ENCODE results near the gene NCAM2.

DNA sequence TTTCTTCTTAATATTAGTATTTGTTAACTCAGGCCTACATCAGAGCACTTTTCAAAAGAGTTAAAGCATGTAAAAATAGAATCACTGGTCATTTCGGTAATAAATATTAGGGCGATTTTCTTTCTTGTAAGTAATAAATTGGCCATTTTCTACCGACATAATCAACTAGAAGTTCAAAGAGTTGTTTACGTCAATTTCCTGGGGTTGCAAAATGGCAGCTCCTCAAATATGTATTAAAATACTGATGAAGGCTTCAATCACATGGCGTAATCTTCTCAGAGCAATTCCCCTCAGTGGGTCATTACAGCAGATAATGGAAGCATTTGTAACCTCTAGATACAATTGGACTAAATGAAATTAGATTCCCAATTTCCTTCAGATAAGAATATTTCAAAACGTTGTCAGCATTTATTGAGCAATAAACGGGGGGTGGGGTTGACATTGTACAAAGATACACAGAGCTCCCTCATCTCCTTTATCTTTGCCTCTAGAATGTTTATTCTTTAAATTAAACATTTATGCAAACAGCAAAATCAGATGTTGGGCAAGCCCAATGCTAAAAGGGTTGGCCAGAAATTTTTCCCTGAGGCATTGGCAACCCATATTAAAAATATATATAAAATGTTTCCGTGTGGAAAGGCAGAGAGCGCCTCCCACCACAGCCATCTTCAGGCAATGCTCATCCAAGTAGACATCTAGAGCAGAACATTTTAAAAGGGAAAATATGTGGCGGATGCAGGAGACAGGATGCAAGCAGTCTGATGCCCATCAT lies 240.6 kb downstream of the NCAM2 start:
- TF ChIP-seq TAF1 (IDR thresholded peaks at IDR 0.05; ENCODE audit: low read depth) (no peak), EP300 (IDR thresholded peaks at IDR 0.05; ENCODE audit: borderline replicate concordance) (no peak), EGR1 (IDR thresholded peaks at IDR 0.05) (no peak), RAD21 (IDR thresholded peaks at IDR 0.05; ENCODE audit: low read depth) (no peak), CREB1 (IDR thresholded peaks at IDR 0.05; ENCODE audit: low read depth) (no peak), YY1 (IDR thresholded peaks at IDR 0.05; ENCODE audit: low read depth) (no peak), ZBTB7A (IDR thresholded peaks at IDR 0.05; ENCODE audit: low read depth) (no peak), TCF12 (IDR thresholded peaks at IDR 0.05; ENCODE audit: low read depth) (no peak), NFIC (IDR thresholded peaks at IDR 0.05) (no peak), TEAD4 (IDR thresholded peaks at IDR 0.05) (no peak)
- TF ChIP-seq, protein P1, sequence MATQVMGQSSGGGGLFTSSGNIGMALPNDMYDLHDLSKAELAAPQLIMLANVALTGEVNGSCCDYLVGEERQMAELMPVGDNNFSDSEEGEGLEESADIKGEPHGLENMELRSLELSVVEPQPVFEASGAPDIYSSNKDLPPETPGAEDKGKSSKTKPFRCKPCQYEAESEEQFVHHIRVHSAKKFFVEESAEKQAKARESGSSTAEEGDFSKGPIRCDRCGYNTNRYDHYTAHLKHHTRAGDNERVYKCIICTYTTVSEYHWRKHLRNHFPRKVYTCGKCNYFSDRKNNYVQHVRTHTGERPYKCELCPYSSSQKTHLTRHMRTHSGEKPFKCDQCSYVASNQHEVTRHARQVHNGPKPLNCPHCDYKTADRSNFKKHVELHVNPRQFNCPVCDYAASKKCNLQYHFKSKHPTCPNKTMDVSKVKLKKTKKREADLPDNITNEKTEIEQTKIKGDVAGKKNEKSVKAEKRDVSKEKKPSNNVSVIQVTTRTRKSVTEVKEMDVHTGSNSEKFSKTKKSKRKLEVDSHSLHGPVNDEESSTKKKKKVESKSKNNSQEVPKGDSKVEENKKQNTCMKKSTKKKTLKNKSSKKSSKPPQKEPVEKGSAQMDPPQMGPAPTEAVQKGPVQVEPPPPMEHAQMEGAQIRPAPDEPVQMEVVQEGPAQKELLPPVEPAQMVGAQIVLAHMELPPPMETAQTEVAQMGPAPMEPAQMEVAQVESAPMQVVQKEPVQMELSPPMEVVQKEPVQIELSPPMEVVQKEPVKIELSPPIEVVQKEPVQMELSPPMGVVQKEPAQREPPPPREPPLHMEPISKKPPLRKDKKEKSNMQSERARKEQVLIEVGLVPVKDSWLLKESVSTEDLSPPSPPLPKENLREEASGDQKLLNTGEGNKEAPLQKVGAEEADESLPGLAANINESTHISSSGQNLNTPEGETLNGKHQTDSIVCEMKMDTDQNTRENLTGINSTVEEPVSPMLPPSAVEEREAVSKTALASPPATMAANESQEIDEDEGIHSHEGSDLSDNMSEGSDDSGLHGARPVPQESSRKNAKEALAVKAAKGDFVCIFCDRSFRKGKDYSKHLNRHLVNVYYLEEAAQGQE (IDR thresholded peaks at IDR 0.05; ENCODE audit: low read depth): no peak
- TF ChIP-seq, protein P2, sequence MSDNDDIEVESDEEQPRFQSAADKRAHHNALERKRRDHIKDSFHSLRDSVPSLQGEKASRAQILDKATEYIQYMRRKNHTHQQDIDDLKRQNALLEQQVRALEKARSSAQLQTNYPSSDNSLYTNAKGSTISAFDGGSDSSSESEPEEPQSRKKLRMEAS (IDR thresholded peaks at IDR 0.05): no peak
